BJ (cell line): ENCODE results near the gene KISS1. TPM values are rescaled to one million over a fixed set of nuclear protein-coding genes. Genes with fewer than 3 reads are reported as not detected.
A peak's percentile ranks its signal among the peaks of the same experiment; 100 is the strongest.

Experiments
- CTCF ChIA-PET: fragments of 350-600 bp; formaldehyde crosslinking; extraction: SDS; loops from one replicate; lab custom pipeline; 2021; ENCODE audit warnings: antibody characterized with exemption, inconsistent platforms; lab: Yijun Ruan, JAX
- POLR2A ChIA-PET: fragments of 300-600 bp; sonication (Branson Sonifier 250); formaldehyde crosslinking; extraction: SDS; loops from one replicate; lab custom pipeline; 2021; ENCODE audit warnings: antibody characterized with exemption; lab: Charles Lee
- DNase-seq: peaks from one replicate; pipeline ENCODE4 v3.0.0-alpha.2; 2011; ENCODE audit warnings: low read depth
- H3K27me3 ChIP-seq: 2 replicates; pipeline ENCODE4 v1.6.0; 2011; ENCODE audit warnings: low read length; ENCODE audit not compliant: control insufficient read depth, insufficient read depth
- H3K36me3 ChIP-seq: 2 replicates; pipeline ENCODE4 v1.5.1; 2011; ENCODE audit warnings: low read length; ENCODE audit not compliant: control insufficient read depth, insufficient read depth
- H3K4me3 ChIP-seq: 2 replicates; pipeline ENCODE4 v1.5.1; 2011; ENCODE audit warnings: low read depth, mild to moderate bottlenecking, control low read depth, low read length
- CTCF ChIP-seq: IDR thresholded peaks from 2 replicates; pipeline ENCODE4 v1.5.1; 2011; ENCODE audit warnings: low read depth, mild to moderate bottlenecking, control low read depth, inconsistent platforms, low read length, moderate library complexity; ENCODE audit not compliant: insufficient read depth
- polyA plus RNA-seq: library from polyadenylated mRNA; depleted of rRNA; stranded (reverse); fragments of >200 nt; gene quantifications from 2 replicates; pipeline ENCODE4 v1.2.3, GENCODE V29; 2011

Gene KISS1
- polyA plus RNA-seq, 1 experiment, result 23.0 TPM

DNA sequence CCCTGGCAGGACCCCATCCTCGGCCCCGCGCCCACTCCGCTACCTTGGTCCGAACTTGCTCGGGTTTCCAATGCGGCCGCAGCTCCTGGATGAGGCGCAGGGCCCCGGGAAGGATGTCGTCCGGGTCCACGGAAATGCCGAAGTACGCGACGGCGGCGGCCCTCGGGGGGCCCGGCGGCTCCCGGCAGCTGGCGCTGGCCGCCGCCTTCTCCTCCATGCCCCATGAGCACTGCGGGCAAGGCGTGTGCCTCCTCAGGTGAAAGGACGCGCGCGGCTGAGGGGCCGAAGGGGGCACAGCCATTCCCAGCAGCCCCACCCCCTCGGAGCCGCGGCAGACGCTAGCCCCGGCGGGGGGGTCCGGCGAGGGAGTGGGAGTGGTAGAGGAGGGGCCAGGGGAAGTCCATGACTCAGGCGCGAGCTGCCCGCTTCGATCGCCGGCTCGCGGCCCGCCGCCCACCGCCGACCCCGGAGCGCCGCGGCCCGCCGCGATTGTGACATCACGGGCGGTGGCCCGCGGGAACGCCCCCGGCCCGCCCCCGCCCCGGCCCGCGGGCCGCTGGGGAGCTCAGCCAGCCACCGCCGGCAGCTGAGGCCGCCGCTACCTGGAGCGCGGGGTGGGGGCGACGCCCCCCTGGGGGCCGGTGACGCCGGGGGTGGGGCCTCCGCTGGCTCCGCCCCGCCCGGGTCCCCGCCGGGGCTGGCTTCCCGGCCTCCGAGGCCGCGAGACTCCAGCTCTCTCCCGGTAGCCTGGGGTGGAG lies 44.6 kb downstream of the KISS1 start, which contains the start of gene ETNK2:
Gene ETNK2, minus strand, starts transcription at position 493 of the 758 bp plus-strand sequence. Its CDS starts 192 bp downstream, at position 301.
- Histone ChIP-seq H3K36me3 (no peaks in the 10 kb centered on the region; the same call in 1 of the 2 replicates), H3K4me3 (peak within 1 kb of the TSS; percentile 73), H3K27me3 (no peaks in the 10 kb centered on the region; the same call in 1 of the 2 replicates)
- no peak for DNase-seq
- POLR2A ChIA-PET, result no interaction called here
- CTCF ChIA-PET, result interaction anchor here (1.0 to 5.5 kb wide), 9 partner anchors 11 to 291 kb away, joined by 3 to 33 read pairs (median 9); no protein-coding TSS in a partner anchor
- TF ChIP-seq CTCF, result no peak

DNA sequence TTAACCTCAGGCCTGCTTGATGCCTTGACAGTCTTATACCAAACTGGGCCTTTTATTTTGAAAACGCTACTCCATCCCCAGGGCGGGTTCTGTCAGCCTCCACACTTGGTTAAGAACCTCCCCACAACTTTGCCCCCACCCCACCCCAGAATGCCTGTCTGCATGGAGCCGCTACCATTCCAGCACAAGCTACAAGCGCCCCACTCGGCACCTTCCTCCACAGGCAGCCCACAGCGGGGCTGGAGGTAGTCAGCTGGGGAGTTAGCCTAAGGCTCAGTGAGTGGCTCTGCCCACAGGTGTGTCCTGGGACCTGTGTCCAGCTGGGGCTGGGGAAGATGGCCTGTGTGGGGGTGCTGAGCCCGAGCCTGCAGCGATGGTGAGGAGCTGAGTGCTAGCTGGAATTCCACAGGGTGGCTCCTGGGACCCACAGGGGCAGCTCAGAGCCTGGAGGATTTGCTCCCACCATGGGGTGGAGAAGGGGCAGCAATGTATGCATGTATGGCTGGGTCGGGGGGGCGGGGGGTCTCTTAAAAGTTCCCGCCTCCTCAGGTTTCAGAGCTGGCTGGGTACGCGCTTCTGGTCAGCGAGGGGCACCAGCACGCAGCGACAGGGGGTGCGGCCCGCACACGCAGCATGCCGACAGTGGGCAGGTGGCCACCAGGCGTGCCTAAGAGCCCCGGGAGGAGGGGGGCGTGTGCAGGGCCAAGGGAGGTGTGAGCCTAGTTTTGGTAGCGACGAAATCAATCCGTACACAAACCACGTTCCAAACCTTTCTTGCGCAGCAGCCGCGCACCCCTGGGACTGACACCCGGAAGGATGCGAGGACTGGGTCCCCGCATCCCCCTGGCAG lies 45.4 kb downstream of the KISS1 start:
- no peak for TF ChIP-seq CTCF
- POLR2A ChIA-PET, result interaction anchor here (0.6 kb wide), 1 partner anchor 722 kb away, joined by 25 read pairs; no protein-coding TSS in a partner anchor
- no peak for DNase-seq
- no peaks in the 10 kb centered on the region; the same call in 1 of the 2 replicates for H3K27me3 ChIP-seq
- CTCF ChIA-PET, result interaction anchor here (0.6 to 5.5 kb wide), 12 partner anchors 12 to 290 kb away, joined by 3 to 33 read pairs (median 6); no protein-coding TSS in a partner anchor
- no peaks in the 10 kb centered on the region; the same call in 1 of the 2 replicates for H3K36me3 ChIP-seq
- H3K4me3 ChIP-seq, result peak overlapping the region; percentile 73

DNA sequence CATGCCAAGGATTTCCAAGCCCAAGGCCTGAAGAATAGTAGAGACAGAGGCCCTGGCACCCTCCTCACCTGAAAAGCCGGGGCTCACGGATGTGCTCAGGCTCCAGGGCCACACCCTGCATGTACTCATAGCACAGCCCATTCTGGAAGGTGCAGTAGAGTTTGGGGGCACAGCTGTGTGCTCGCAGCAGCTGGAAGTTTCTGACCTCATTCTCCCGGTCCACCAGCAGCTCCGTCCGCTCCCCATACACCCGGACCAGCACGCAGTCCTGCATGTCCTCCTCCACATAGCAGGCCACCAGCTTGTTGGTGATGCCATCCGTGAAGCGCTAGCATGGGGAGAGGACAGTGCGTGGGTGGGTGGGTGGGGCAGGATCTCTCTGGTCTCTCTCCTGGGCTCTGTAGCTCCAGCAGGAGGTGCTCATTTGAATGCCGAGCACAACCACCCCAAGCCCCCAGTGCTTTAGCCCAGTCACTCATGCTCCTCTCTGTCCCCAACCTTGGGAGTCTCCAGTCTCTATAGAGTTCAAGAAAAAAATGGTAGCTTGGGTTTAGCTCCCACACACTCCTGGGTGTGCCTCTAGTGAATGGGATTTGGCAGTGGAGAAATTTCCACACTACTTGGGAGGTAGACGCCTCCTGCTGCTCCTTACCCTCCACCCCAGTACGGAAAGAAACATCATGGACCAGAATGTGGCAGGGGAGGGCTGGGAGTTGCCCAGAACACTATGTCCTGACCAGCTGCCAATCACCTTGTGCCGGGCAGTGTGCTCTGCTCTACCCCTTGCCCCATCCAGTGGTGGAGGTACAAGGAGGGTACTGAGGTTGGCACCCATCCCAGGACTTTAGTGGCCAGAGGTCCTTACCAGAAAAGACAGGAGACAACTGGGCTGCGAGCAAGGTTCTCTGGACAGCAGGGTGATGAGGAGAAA lies 46.4 kb downstream of the KISS1 start:
- DNase-seq, result no peak

DNA sequence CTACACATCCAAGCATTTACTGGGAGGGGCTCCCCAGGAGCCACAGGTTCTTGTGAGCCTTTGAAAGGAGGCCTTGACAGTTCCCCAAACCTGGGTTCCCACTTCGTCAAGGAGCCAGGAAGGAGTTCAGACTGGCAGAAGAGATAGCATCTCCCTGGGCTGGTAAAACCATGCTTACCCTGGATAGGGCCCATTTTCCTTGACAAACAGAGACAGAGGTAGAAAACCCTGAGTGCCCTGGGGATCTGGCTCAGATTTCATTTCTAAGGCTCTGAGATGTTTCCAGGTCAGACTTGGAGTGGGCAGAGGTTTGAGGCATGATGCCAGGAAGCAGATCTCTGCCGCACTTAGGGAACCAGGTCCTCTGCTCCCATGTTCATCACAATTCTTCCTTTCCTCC lies 47.2 kb downstream of the KISS1 start:
- TF ChIP-seq CTCF, result no peak
- no peak overlapping the region for H3K4me3 ChIP-seq
- ChIA-PET CTCF (interaction anchor here (0.8 to 5.5 kb wide), 4 partner anchors 12 to 57 kb away, joined by 3 to 30 read pairs (median 6); no protein-coding TSS in a partner anchor), POLR2A (no interaction called here)
- H3K36me3 ChIP-seq, result peaks cover 4% of the 10 kb centered on the region; the same call in 1 of the 2 replicates
- no peak for DNase-seq
- H3K27me3 ChIP-seq, result no peaks in the 10 kb centered on the region

More for the DNA sequence above, 46.4 kb downstream of the KISS1 start:
- Histone ChIP-seq H3K27me3 (no peaks in the 10 kb centered on the region; the same call in 1 of the 2 replicates), H3K36me3 (peaks cover 4% of the 10 kb centered on the region; the same call in 1 of the 2 replicates), H3K4me3 (no peak overlapping the region)
- POLR2A ChIA-PET, result no interaction called here
- no peak for TF ChIP-seq CTCF
- CTCF ChIA-PET, result interaction anchor here (0.8 to 5.5 kb wide), 9 partner anchors 11 to 289 kb away, joined by 3 to 30 read pairs (median 6); no protein-coding TSS in a partner anchor
